HepG2 (cell line): Measurements from ENCODE around the gene SEPTIN5.

Source experiments
- RFX5 ChIP-seq: IDR thresholded peaks from 2 replicates; pipeline ENCODE4 v1.6.1; 2011; ENCODE audit warnings: low read depth, low read length, improper control_type of control experiment
- SNAPC4 ChIP-seq: sonication (generic); formaldehyde crosslinking; IDR thresholded peaks from 2 replicates; pipeline ENCODE4 v1.4.0; 2020; ENCODE audit warnings: mild to moderate bottlenecking, missing genetic modification reagents
- STAT5B ChIP-seq: sonication (generic); formaldehyde crosslinking; IDR thresholded peaks from 2 replicates; pipeline ENCODE4 v1.4.0; 2020; ENCODE audit warnings: missing genetic modification reagents
- ZNF274 ChIP-seq: sonication (generic); formaldehyde crosslinking; IDR thresholded peaks from 2 replicates; pipeline ENCODE4 v1.5.1; 2020; ENCODE audit warnings: mild to moderate bottlenecking, missing genetic modification reagents
- ZNF367 ChIP-seq: sonication (generic); formaldehyde crosslinking; IDR thresholded peaks from 2 replicates; pipeline ENCODE4 v1.4.0; 2020; ENCODE audit warnings: missing genetic modification reagents, borderline replicate concordance

- TF ChIP-seq STAT5B (CRISPR knock-in tag) (no peak), SNAPC4 (CRISPR knock-in tag) (no peak), ZNF367 (CRISPR knock-in tag) (no peak), RFX5 (no peak), ZNF274 (CRISPR knock-in tag) (no peak)
Measured at GRCh38 chr22:19722178-19722981, 8.1 kb downstream of the SEPTIN5 start.
